Prostate gland (tissue), 2 donors: ENCODE results near the gene PLS3.

ENCODE experiments used
- CTCF ChIP-seq, 4 experiments: fragments of 200-600 bp in 2 of 4; fragments of 450-650 bp in 2 of 4; sonication (generic) in 2 of 4; IDR thresholded peaks; 1 replicate in 3 of 4; 2 replicates in 1 of 4; pipeline ENCODE4 v1.5.1; 2016 to 2019; ENCODE audit warnings: antibody characterized with exemption in 4 of 4, mild to moderate bottlenecking in 2 of 4, moderate library complexity in 2 of 4
- POLR2AphosphoS5 ChIP-seq: sonication (generic); formaldehyde crosslinking; IDR thresholded peaks from one replicate; pipeline ENCODE4 v1.6.1; 2017; ENCODE audit warnings: antibody characterized with exemption

- TF ChIP-seq CTCF (IDR thresholded peaks at IDR 0.05) = no peak
- TF ChIP-seq POLR2AphosphoS5 = no peak
Observed at GRCh38 chrX:115649461-115650063, 88.6 kb downstream of the PLS3 start.
